Daoy (cell line): Measurements from ENCODE around the gene RPS6KA3. TPM values are rescaled to one million over a fixed set of nuclear protein-coding genes. Genes with fewer than 3 reads are reported as not detected.

Source experiments
- DNase-seq: peaks from one replicate; pipeline ENCODE4 v3.0.0-alpha.2; 2015; ENCODE audit warnings: low read depth
- total RNA-seq: library from RNA; depleted of rRNA; stranded (reverse); fragments of >200 nt; shearing (Covaris generic); gene quantifications from 2 replicates; pipeline ENCODE4 v1.2.3, GENCODE V29; 2014; rRNA removed

The RPS6KA3 gene
- total RNA-seq = 39.5 and 44.5 TPM in 2 replicates

DNA sequence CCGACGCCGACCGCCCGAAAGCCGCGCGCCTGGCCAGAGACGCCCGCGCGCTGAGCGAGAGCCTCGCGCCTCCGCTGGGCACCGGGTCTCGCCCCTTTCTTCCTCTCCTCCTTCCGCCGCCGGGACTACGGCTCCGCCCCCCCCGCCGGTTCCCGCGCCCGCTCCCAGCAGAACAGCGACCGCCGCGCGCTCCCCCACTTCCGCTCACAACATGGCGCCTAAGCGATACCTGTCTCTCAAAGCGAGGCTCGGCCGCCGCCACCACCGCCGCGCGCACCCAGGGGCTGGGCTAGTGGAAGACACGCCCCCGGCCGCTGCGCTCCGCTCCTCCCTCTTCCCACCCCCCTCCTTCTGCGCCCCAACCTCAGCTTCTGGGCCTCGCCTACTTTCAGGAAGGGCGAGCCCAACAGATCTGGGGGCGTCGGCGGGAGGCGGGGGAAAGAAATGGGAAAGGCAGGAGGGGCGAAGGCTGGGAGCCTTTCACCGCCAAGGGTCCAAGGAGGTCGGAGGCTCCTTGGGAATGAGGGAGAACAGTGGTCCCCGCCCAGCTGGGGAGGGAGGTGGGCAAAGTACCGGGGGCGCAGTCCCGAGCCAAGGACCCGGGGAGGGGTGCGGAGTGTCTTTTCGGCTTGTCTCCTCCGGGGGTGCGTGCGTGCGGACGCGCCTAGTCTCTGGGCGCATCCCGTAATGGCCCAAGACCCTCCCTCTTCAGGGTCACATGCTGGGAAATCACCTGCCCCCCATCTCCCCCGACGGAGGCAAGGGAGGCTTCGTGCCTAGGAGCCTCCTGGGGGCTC is at the start of gene RPS6KA3:
Gene RPS6KA3, minus strand, starts transcription at position 100 of the 797 bp plus-strand sequence. CDS start 277 bp downstream, outside the sequence.
- DNase-seq = peak; percentile 90

DNA sequence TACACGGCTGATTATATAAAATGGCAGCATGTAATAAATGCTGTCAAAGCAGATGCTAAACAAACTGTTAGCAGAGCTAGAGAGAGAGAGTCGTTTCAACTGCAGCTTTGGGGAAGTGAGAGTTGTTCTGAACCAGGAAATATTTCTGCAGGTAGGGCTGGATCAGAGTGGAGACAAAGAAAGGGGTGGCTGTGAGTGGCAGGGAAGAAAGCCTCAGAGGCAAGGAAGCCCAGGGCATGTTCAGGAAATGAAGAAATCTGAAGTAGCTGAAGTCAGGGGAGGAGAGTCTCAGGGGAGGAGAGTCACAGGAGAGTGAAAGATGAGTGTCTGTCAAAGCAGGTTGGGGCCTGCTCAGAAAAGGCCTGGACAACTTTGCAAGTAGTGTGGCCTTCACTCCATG is 48.4 kb upstream of the RPS6KA3 start:
- no peak for DNase-seq

DNA sequence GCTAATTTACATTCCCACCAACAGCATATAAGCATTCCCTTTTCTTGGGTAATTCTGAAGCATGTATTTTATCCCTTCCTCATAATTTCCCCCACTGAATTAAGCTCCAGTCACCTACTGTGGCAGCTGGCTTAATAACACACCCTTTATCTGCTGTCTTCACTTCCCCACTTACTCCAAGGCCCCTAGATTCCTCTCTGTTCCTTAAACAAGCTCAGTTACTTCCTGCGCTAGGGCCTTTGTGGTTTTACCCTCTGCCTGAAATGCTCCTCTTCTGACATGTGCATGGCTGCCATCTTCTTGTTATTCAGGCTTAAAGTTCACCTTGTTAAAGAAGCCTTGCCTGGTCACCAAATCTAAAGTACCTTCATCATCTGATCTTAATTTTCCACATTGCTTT is 47.2 kb upstream of the RPS6KA3 start:
- DNase-seq = no peak

DNA sequence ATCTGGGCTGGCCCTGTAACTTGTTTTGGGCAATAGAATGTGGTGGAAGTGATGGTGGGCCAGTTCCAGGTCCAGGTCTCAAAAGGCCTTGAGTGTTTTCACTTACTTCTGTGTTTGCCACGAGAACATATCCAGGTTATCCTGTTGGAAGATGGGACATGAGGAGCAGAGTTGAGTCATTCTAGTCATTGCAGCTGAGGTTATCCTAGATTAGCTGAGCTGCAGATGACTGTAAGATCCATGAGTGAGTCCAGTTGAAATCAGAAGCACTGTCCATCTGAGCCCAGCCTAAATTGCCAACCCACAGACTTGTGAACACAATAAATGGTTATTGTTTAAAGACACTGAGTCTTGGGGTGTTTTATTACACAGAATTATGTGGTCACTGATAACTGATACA is 45.3 kb upstream of the RPS6KA3 start:
- DNase-seq = no peak

DNA sequence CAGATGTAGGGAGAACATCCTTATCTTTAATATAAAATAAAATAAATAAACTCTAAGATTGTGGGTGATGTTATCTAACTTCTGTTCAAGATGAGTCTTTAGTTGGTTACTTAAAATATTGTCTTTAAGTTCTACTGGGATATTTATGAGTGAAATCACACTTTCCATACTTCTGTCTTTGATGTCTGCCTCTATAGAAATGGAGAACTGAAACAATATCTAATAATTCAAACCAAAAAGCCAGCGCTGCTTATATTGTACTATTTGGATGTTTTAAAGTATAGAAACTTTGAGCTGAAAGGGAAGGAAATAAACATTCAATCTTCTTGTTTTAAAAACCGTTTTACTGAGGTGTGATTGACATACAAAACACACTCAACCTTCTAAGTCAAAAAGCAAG is 44.8 kb upstream of the RPS6KA3 start:
- no peak for DNase-seq

DNA sequence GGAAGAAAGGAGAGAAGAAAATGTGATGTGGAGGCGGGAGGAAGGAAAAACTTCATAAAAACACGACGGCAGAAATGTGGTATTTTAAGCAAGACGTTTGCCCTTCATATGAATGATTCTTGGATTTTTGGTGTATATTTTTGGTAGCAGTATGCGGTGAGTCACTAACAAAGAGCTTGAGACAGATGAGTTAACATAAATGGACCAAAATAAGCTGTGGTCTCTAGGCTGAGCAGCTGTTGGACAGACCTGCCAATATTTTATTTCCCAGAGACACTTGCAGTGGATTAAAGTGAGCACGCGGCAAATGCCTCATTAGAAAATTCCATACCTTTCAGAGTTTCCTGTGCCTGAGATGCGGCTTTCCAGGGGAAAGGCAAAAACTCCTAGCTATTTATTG is 43.1 kb upstream of the RPS6KA3 start:
- no peak for DNase-seq

DNA sequence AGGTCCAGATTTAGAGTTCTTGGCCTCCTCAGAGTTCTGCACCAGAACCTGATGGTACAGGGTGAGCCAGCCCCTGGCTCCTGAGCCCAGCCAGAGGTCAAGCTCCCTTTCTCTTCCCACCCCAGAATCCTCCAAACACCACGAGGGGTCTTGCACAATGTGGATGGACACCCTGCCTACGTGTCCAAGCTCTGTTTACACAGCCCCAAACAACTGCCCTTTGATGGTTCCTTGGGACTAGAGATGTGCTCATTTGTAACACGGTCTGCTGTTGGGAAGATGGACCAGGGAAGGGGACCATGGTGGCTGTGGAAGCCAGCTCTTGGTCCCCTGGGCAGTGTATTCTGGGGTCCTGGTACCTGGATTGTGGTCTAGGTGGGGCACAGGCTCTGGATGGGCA is 40.0 kb upstream of the RPS6KA3 start:
- DNase-seq = no peak

DNA sequence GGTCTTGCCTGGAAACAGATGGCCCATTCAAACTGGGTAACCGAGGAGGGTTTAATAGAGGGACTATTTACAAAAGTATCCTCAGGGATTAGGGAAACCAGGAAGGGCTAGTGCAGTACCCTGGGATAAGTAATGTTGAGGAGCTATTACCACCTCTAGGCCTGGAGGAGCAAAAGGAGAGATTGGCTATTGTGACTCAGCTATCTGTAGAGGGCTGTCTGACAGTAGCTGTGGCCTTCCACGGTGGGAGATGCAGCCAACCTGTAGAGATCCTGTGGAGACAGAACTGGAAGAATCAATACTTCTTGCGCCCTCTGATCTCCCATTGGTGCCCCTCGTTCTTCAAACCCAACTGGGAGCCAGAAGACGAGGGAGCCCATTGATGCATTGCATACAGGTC is 34.1 kb upstream of the RPS6KA3 start:
- DNase-seq = no peak

DNA sequence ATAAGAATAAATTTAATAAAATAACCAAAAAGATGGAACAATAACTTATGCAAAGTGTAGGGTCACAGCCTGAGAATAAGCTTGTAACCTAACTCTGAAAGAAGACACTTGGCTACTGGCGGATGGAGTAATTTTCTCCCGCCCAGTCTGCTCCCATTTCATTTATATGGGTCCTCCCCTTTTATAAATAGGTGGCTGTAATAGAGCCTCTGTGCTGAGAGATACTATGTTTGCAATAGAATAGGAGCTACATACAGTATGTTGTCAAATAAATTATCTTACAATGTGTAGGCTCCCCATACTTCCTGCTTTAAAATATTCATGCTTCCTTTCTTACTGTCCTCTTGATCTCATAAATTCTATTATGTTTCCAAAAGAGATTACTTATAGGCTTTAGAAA is 28.2 kb upstream of the RPS6KA3 start:
- no peak for DNase-seq

DNA sequence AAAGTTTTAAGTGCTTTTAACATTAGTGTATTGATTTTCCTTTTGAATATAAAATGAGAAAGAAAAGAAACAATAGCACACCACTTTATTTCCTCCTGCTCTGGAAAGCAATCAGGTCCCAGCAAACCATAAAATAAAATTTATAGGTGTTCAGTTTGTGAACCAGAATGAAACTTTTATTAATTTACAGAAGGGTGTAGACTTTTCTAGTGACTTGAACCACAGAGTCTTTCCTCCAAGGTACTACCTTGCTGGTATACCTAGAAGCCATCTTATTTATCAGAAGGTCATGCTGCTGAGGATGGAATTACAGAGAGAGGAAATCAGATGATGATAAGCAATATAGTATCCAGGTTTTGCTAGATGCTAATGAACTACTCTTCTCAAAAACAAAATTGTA is 27.6 kb upstream of the RPS6KA3 start:
- no peak for DNase-seq

DNA sequence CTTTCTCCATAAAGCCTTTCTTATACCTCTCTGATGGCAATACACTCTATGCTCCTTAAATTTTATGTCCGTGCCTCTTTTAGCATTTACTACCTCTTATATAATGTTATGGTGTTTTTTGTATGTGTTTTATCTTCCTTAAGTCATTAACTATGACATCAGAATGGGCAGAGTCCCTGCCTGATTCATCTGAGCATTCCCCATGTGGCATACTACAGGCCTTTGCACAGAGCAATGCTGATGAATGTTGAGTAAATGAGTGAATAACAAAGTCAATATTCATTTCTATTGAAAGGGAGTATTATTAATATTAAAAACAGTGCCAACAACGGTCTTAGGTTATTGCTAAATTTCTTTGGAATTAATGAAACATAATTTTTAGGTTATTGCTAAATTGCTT is 18.8 kb upstream of the RPS6KA3 start:
- no peak for DNase-seq

DNA sequence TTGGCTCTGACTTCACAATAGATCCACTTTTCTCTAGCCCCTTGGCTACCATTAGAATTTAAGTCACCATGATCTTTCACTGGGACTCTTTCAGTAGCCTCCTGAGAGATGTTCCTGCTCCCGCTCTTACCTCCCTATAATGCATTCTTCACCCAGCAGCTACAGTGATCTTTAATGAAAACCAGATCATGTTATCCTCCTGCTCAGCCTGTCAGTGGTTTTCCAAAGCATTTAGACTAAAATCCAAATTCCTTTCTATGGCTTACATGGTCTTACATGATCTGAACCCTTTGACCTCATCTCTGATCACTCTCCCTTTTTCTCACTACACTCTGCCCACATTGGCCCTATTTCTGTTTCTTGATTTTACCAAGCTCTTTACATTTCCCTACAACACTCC is 18.3 kb upstream of the RPS6KA3 start:
- DNase-seq = no peak

DNA sequence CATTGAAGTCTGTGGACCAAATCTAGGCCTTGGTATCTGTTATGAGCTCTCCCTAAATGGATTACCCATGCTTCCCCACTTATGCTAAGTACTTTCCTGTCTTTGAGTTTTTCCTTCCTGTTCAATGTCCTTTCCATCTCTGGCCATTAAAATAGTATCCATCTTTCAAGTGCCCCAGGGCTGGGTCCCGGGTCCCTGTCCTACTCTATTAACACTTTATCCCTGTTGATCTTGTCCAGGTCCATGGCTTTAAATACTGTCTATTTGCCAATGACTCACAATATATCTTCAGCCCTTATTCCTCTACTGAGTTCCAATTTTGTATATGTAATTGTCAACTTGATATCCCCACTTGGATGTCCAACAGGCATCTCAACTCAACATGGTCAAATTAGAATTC is 17.7 kb upstream of the RPS6KA3 start:
- DNase-seq = no peak

DNA sequence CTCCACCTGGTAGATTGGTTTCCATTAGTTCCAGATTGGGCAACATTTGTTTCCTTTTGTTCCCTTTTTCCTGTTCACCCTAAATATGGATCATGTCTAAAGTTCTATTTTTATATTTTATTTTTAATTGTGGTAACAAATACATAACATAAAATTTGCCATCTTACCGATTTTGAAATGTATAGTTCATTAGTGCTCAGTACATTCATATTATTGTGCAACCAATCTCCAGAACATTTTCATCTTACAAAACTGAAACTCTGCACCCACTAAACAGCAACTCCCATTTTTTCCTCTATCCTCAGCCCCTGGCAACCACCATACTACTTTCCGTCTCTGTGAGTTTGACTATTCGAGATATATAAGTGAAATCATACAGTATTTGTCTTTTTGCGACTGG is 14.2 kb upstream of the RPS6KA3 start:
- DNase-seq = no peak

DNA sequence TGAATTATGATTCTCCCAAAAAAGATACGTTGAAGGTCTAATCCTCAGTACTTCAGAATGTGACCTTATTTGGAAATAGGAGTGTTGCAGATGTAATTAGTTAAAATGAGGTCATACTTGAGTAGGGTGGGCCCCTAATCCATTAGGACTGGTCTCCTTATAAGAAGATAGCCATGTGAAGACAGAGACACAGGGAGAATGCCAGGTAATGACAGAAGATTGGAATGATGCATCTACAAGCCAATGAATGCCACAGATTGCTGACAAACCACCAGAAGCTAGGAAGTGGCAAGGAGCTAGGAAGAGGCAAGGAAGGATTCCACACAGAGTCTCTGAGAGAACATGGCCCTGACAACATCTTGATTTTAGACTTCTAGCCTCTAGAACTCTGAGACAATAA is 7.4 kb upstream of the RPS6KA3 start:
- DNase-seq = no peak

DNA sequence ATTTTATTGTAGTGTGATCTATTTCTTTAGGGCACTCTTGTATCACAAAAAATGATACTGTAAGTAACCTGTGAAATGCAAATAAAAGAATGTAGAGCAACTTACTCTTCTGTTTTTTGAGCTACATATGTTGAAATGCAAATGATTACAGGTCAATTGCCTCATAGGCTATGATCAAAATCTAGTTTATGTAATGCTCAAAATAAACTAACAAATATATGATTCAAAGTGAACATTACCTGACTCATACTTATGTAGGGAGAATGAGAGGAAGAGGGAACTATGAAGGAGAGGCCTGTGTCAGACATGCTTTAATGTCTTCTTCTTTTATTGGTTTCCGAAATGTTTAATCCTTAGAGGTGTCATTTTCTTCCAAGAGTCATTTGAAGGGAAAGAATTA is 5.0 kb upstream of the RPS6KA3 start:
- no peak for DNase-seq

DNA sequence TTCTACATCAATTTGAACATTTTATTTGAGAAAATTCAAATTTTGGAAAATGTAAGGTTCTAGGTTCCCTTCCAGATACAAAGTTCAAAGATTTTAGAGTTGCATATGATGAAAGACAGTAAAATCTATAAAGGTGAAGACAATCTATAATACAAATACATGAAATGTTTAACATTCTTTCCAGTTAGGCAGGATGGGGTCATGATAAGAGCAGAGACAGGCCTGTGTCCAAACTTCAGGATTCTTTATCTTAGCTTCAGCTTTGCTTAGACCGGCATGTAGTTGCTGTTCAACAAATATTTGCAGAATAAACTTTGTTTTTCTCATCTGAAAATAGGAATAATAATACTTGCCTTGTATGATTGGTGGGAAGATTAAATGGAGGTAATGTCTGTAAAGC is 4.5 kb upstream of the RPS6KA3 start:
- no peak for DNase-seq

DNA sequence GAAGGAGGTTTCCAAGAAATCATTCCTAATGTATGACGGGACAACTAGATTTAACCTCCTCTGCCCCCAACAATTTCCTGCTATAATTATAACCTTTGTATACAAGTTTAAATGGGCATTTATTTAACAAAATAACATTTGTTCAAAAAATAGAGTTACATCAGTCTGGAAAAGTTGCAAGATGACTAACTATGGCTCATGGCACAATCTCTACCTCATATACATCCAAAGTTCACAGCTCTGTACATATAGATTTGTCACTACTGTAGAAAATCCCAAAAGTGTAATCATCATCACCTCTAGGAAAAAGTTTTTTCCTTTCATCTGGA is 3.8 kb upstream of the RPS6KA3 start:
- DNase-seq = no peak

DNA sequence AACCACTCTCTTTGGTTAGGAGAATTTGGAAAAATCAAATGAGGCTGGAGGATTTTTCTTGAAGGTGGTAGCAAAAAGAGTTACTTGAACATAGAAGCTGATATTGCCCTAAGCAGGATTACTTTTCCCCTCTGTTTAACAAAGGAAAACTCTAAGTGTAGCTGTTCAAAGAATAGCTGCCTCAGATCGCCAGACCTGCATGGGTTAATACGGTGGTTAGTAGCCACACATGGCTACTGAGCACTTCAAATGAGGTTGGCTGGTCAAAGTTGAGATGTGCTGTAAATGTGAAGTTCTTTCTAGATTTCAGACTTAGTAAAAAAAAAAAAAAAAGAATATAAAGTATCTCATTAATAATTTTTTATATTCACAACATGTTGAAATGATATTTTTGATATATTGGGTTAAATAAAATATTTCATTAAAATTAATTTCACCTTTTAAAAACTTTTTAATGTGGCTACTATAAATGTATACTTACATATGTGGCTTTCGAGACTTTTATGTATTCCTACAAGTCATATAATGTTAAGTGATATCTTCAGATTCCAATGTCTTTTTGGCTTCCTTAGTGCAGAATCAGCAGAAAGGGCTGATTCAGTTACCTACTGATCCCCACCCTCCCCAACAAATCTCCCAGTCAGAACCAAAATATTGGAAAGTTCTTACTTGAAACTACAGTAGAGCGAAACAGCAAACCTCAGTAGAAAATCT is 3.3 kb upstream of the RPS6KA3 start:
- no peak for DNase-seq

DNA sequence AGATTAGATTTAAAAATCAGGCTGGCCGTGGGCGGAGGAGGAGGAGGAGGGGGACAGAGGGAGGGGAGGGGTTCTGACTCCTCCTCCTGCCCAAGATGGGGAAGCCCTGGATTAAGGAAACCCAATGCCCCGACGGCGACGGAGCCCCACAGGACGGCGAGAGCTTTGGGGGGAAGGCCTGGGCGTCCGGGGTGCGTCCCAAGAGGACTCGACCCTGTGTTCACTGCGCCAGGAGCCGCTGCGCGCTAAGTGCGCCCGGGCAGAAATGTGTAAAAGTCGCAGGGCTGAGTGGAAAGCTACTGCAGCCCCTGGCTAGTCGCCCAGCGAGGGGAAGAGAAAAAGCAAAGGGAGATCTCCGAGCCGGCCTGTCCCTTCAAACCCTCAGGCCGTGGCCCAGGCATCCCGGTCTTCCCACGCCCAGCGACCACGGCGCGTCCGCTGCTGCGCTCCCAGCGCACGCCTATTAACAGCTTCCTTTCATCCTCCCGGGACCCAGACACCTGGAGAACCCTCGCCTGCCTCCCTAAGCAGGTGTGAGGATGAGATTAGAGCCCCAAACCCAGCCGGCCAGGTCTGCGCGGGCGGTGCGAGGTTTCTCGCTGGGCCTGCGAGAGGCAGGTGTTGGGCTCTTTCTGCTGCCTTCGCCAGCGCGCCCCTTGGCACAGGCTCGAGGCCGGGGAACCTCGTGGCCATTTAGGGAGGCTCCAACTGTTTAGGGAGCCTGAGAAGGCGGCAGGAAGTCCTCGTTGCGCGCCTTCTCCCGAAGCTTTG is 1.4 kb upstream of the RPS6KA3 start:
- DNase-seq = no peak

DNA sequence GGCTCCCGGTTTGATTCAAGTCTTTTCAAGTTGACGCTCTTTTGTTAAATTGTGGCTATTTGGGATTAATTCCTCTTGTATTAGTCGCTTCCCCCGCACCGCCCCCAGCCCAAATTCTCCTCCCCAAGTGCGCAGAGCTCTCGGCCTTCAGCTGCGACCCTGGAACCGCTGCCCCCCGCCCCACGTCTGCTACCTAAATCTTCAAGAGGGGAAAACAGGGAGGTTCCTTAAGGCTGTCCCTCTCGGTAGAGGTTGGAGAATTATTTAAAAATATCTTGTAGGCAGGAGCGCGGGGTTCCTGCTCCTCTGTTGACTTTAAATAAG is 860 bp upstream of the RPS6KA3 start:
- no peak for DNase-seq

DNA sequence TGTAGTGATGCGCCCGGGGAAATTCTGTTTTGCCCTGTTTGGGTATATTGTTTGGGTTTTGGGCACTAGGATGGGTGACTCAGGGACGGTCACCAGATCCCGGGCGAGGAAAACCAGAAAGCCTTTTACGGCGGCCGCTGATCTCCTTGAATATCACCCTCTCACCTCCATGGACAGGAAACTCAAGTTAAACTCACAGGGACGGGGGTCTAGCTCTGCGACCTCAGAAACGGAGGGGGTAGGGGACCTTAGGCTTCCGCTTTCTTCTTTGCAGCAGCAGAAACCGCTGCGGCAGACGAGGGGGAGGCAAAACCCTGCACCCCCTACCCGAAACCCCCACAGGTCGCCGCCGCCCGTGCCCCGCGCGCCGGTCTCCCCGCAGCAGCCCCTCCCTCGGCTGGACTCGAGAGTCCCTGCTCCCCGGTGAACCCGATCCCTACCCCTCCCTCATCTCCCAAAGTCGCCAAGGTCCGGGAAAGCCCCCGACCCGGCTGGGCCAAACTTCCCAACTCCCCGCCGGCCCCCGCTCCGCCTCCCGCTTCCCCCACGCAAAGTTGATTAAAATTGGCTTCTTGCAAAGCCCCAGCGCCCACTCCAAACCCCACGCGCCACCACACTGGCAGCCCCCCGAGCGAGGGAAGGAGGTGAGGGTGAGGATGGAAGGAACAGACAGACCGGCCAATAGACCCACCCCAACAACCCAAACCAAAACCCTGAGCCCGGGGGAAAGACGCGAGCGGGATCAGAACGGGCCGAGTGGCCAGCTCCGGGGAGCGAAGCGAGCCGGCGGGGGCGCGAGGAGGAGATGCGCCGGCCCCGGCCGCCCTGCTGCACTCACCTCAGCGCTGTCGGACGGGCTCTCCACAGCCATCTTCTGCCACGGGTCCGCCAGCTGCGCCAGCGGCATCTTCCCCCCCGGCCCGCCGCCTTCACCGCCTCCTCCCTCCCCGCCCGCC is 705 bp downstream of the RPS6KA3 start:
- DNase-seq = peak; percentile 27
